HG03354 (cell line): ENCODE results near the gene AMER2.
"Not testable (repeated sequence)": the region's sequence is repeated elsewhere in the genome, so short reads cannot be mapped to it uniquely, and the experiment has no call there.

Experiments
- ATAC-seq: cut with Tn5 transposase; IDR thresholded peaks from one replicate; pipeline ENCODE4 v1.9.1; 2021; ENCODE audit warnings: mild to moderate bottlenecking; ENCODE audit not compliant: unreplicated experiment, poor library complexity, severe bottlenecking

AMER2 gene

DNA sequence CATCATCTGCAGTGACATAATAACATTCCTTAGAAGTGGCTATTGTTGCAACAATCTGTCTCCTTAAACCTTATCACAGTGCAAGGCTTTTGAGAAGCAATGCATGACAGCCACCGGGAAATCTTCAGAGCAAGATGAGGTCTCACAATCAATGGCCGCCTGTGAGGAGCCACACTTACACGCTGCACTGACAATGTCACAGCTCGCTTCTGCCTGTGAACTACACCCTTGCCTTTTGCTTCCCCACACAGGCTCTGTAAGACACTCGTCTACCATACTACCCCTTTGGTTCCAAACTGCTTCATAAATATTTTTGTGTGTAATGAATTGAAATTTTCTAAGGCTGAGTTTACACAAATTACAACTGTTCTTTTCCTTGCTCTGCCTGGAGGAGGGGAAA lies 6.9 kb downstream of the AMER2 start:
- ATAC-seq, result not testable (repeated sequence)

DNA sequence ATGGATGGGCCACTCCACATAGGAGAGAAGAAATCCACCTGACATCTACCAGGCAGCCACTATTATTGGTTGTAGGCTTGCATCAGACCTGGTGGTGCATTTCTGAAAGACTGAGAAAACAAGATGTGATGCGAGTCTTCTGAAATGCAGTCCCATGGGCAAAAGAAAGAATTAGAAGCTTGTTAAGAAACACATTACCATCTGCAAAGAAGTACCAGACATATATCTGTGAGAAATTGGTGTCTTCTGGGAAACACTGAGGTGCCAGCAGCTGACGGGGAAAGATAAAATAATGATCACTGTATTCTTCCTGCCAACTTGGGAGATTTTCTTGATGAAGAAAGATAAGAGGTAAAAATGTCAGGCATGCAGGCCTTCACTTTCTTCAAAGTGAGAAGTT lies 14.4 kb downstream of the AMER2 start:
- no peak for ATAC-seq

DNA sequence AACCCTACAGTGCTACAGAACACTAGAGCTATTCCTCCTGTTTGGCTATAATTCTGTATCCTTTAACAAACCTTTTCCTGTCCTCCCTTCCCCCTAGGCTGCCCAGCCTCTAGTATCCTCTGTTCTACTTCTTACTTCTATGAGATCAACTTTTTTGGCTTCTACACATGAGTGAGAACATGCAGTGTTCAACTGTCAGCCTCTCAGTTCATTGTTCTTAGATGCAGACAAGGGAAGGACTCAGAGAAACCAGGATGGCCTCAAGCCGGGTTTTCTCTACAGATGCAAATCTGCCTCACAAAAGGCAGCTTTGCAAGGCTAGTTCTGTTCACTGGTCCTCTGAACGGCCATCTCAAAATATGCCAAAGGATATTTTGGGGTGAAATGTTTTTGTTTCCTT lies 18.4 kb downstream of the AMER2 start:
- no peak for ATAC-seq

DNA sequence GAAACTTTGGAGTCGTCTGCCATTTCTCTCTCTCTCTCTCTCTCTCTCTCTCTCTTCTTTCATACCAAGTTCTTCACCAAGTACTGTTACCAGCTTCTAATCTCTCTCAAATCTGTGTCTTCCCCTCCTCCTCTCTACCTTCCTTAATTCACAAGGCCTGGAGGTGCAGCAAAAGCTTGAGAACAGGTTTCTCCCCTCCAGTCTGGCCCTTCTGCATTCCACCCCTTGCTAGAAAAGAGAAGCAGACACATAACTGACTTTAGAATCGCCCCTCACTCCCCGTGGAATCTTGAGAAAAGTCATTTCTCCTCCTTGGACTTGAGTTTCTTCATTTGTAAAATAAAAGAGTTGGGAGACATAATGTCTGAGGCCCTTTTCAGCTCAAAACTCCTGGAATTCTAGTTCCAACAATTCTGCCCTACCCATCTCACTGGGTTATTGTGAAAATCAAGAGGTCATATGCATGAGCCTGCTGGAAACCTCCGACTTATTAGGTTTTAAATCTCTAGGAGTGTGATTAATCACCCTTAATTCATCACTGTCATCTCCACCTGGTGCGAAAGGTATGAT lies 20.4 kb downstream of the AMER2 start:
- ATAC-seq, result no peak

DNA sequence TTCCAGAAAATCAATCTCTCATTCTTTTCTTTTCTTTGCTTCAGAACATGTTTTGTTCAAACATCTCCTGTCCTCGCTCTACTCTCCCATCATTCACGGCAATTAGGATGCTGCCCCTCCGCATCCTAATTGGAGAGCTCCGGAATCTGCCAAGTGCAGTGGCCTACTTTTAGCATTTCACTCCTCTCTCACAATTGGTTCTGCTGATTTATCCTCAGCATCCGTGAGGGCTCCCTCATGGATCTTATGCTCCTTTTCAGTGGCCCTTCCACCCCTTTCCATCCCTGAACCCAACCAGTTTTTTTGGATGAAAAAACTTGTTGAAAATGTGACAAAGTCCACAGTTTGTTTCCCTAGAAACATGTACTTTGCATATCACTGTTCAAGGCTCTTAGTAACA lies 22.4 kb downstream of the AMER2 start:
- no peak for ATAC-seq

DNA sequence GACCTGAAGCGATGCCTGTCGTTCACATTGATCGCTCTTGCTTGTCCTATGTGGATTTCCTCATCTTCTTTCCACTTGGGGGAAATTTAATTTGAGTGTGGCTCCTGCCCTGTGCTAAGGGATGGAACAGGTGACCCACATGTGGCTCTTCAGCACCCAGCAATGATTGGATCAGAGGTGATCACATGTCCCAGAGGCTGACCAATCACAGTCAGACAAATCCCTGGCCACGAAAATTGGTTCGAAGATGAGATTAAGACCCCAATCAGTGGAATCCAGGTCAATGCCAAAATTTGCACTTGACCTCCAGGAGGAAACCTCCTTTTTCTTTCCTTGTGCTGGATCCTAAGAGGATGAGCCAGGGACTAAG lies 23.7 kb downstream of the AMER2 start:
- no peak for ATAC-seq

DNA sequence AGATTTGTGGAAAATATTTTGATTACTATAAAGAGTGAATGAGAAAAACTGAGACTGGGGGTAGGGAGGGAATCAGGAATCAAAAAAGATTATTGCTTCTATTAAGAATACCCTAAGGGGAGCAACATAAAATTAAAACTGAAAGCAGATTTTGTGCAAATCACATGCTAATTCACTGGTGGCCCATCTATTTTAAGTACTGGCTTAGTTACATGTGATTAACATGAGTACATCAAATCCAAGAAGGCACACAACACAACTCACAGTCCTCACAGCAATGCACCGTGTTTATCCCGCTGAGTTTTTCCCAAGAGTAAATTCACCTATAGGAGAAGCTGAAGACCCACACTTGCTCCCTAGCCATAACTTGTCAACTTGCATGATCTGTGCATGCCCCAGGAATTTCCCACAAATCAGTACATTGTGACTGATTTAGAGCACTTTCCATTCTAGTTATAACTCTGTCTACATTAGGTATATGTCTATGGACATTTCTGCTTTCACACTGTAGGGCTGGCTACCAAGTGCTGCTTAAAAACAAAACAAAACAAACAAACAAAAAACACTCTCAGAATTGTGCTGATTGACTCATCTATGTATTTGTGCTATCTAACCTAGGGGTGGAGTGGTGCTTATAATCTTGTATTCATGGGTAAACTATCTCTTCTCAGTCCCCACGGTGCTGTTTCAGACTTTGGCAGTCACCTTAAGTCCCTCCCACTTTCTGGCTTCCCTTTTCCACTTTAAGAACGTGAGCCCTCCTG lies 24.3 kb downstream of the AMER2 start:
- ATAC-seq, result no peak

DNA sequence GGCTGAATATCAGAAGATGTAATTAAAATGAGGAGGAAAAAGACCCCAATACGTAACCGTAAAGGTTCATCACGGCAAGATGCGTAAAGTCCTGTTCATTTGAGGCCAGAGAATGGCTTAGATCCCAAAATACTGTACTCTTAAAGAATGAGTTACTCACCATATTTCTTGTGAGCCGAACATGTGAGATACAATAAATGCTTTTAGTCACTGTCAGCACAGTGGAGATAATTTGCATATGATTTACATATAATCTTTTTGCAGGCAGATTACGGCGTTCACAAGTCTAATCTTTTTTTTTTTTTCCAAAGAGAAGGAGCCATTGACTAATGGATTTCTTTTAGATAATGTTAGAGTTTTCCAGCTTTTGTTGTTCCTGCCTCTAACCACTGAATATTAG lies 28.4 kb downstream of the AMER2 start:
- no peak for ATAC-seq

DNA sequence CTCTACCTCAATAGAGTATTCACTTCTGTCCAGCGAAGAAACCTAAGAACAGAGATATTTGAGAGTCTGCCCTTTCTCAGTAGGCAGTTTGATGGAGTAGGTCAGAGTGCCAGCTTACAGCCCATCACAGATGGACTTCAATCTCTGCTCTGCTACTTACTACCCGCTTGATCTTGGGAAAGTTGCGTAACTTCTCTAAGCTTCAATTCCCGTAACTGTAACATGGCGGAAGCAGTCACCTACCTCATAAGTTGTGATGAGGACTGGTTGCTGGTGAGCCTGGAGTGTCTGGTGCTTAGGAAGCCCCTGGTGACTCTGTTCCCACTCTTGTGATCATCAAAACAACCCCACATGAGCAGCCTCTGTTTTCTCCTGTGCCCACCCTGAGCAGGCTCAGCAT lies 31.0 kb downstream of the AMER2 start:
- ATAC-seq, result no peak

DNA sequence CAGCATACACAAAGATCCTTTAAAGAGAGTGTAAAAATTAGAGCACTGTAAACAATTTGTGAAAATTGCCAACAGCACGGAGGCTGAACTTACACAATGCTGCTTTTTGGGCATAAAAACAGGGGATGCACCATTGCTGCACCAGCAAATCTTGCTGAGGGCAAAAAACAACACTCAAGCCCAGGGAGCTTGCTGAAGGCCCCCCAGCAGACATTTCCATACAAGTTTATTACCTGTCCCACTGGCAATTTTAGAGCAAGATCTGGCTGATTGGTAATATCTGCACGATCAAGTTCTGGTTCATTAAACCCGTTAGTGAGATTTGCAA lies 34.3 kb downstream of the AMER2 start:
- ATAC-seq, result no peak

DNA sequence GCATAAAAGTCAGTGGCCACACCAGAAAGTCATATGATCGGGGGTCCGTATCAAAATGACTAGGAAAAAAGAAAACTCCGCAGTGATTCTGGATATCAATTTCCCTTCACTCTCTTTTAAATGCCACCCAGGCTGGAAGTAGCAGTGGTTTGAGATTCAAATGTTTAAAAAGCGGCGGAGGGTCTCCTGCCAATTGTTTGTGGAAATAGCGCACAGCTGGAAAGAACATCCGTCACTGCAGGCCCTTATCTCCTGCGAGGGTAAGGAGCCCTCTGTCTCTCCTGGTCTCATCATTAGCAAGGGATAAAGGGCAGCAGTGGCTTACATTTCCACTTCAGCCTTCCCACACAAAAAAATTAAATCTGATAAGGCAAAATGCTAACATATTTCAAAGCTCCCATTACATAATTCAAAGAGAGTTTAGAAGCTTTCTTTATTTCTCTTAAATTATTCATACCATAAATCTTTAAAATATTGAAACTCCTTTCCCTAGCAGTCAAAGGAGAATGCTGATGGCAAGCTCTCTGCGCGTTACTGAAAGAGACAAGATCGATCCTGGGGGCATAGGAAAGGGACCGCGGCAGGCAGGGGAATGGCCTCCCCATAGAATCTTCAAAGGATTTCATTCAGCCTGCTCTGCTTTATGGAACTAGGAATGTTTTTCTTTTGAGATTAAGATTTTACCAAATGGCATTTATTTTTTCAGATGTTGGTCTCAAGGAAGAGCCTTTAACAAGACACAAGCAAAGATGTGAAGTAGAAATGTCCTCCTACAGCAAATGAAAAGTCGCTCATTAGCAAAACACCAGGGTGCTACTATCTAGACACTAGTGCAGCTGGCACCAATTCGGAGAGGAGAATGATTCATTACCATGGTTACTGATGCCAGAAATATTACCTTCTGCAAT lies 35.0 kb downstream of the AMER2 start:
- ATAC-seq, result no peak

DNA sequence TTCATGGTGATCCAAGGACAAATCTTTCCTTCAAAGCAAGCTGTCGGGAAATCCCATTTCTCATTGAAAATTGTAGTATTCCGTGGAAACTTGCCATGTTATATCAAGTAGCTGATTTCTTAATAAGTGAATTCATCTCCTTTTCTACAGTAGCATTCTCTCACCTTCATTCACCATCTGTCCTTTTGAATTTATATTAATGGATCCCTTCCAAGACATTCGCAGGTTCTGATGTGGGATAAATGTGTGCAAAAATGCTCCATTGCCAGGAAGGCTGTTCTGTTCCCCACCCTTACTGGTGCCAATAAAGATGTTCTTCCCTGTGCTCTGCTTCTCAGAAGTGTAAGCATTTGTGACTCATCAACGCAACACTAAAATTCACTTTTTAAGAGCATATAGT lies 36.2 kb downstream of the AMER2 start:
- no peak for ATAC-seq

DNA sequence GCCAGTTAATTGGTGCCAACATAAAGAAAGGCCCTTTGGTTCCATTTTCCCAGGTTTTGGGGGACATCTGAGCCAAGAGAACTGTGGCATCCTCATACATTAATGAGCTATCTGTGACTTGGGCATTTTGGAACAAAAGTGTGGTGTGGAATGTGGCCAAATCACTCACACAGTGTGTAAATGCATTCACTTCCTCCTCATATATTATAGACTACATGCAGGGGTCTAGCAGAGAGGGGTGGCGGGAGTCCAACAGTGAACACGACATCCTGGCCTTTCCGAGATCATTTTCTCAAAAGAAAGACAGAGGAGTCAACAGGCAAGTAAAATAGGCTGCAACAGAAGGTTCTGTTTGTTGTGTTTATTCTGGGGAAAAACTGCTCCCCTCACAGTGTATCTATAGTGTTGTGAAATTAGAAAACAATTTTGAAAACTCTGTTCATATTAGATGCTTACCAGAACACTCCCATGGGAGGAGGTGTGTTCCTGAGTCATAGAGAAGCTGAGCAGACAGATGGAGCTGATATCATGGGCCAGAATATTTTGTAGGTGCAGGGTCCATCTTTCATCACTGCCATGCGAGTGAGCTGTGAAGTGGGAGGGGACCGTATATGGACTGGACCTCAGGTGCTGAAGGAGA lies 39.2 kb downstream of the AMER2 start:
- ATAC-seq, result no peak

DNA sequence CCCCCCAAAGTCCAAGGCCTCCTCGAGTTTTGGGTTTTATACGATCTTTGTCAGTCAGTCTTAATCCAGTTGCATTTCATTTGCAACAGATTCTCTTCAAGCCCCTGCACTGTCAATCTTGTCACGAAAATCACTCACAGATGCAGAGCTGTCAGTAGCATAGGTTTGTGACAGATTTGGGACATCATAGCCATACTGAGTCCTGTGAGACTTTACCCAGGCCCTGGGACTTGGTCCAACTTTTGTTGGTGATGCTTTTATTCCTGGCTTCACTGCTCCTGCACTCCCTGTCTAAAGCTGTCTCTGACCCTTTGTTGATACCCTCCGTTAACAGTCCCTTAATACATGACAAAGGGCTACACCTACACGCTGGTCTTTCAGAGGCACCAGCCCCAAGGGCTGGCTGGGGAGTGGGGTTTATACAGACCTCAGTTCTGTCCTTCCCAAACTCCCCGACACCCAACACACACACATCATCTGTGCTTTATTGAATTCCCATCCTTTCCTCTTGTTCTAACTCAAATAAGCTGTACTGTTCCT lies 40.1 kb downstream of the AMER2 start:
- no peak for ATAC-seq

DNA sequence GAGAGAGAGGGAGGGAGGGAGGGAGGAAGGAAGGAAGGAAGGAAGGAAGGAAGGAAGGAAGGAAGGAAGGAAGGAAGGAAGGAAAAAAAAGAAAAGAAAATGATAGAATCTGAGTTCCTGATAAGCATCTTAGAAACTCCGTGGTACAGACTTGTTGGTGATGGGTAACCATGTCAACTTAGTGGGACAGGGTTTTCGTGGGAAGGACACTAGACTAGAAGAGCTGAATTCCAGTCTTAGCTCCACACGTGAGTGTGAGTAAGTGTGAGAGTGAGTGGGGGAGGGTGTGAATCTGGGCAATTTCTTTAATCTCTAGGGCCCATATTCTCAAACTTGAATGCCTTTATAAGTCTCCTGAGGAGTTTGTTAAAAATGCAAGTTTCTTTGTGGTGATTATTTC lies 41.1 kb downstream of the AMER2 start:
- ATAC-seq, result no peak

DNA sequence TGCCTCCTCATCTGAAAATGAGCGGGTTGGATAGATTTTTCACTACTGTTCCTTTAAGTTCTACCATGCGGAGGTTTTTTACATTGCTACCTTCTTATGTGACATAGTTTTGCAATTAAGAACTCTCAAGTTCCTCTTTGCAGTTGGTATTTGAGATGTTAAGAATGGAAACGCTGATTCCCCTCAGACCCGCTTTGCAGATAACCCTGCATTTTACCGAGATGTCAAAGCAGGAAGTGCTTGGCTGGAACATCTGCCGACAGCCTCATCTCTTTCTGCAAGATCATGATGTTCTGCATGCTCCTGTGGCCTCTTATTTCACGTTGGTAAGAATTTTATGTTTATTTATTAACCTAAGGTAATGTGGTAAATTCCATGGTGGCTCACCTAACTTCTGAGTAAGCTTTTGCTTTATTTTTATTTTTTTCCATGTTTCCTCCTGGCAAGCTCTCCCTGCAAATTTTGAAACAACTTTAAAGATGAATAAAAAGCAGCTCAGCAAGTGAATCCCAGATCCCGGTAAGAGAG lies 53.6 kb downstream of the AMER2 start:
- ATAC-seq, result no peak

DNA sequence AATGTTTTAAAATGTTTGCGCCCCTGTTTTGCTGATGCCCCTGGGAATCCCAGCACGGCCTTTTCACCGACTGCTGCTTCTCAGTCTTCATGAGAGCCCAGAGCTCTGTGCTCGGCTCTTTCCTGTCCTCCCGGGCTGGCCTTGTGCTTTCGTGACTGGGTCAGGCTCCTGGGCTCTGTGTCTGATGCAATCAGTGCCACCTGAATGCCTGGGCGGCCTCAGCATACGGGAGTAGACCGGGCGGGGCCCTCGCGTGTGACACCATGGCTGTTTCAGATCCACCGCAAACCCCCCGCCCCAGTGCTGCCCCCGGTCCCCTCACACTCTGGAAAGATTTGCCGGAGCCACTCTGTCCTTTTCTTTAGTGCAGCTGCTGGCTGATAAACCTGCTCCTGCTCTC lies 54.8 kb downstream of the AMER2 start:
- ATAC-seq, result no peak

DNA sequence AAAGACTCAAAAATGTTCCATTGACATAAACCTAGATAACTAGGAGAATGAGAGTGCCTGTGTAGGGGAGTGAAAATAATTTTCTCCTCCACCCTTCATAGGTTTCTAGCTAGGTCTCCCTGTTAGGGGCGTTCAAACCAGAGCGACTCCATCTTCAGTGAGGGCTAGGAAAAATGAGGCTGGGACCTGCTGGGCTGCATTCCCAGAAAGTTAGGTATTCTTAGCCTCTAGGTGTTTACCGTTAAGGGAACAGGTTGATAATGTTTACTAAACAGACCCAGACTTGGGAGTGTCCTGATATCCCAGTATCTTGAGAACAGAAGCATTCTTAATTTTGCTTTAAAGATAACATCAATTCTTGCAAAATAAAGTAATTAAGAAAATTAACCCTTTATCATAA lies 56.0 kb downstream of the AMER2 start:
- no peak for ATAC-seq

DNA sequence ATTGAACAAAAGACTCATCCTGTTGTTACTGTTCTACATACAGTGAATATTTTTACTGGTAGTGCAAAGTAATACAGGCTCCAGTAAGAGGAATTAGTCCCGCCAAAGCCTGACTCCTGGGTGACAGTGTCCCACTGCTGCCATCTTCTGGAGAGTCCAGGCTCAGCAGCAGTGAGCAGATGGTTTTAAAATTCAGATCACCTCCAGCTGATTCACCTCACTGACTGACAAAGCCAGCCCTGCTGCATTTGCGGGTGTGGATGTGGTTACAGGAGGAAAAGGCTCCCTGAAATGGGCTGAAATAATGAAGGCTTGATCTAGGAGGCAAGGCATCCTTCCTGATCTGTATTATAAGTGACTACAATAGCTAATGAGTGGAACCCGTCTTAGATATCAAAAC lies 57.9 kb downstream of the AMER2 start:
- peak; percentile 74 for ATAC-seq

DNA sequence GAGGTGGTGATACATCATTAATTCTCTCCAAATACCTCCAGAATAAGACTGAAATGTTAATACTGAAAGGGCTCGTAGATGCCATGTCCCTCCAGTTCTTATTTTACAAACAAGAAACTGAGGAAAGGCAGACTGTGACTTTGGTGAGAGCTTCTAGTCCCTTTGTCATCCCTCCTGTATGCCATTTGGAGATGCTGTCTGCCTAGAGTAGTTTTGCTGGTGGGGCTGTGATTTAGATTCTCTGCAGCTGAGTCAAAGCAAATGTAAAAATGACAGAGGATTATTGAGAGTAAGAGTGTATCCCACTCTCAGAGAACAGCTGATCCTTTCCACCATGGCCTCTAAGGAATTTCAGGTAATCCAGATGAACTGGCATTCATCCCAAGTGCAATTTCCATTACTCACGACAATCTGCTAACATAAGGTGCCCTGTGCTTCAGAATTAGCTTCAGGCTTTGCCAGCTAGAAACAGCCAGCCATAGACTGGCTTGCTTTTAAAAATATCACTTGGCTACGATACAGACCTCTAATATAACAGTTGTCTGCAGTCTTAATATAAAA lies 59.3 kb downstream of the AMER2 start:
- ATAC-seq, result no peak
